Lower lobe of right lung (tissue), 2 donors: Measurements from ENCODE around the gene PDPN. TPM values are rescaled to one million over a fixed set of nuclear protein-coding genes. Genes with fewer than 3 reads are reported as not detected.
"Not testable (repeated sequence)": the region's sequence is repeated elsewhere in the genome, so short reads cannot be mapped to it uniquely, and the experiment has no call there.

Source experiments
- ATAC-seq, 2 donors: fragments of 200-7000 bp; cut with Tn5 transposase; one replicate each; pipeline ENCODE4 v1.9.1; 2020 to 2022; ENCODE audit warnings: mild to moderate bottlenecking in 2 of 2, moderate library complexity in 2 of 2
- DNase-seq: peaks from one replicate; pipeline ENCODE4 v3.0.0-alpha.2; 2020
- H3K27ac ChIP-seq: fragments of 200-600 bp; one replicate; pipeline ENCODE4 v1.8.0; 2022
- H3K27me3 ChIP-seq: fragments of 200-600 bp; one replicate; pipeline ENCODE4 v1.8.0; 2022; ENCODE audit warnings: low read depth
- H3K36me3 ChIP-seq: fragments of 200-600 bp; one replicate; pipeline ENCODE4 v1.8.0; 2022; ENCODE audit warnings: mild to moderate bottlenecking
- H3K4me1 ChIP-seq: fragments of 200-600 bp; one replicate; pipeline ENCODE4 v1.8.0; 2022
- H3K4me3 ChIP-seq: fragments of 200-600 bp; one replicate; pipeline ENCODE4 v1.8.0; 2022; ENCODE audit warnings: mild to moderate bottlenecking
- H3K9me3 ChIP-seq: fragments of 200-600 bp; one replicate; pipeline ENCODE4 v1.8.0; 2022
- intact Hi-C: fragments of 100-400 bp; cut with DNase I; formaldehyde crosslinking; loops from one replicate; pipeline ENCODE4 v1.11.0; 2022
- total RNA-seq: library from RNA; stranded (reverse); fragmentation: NEBNext Ultra II Directional; extraction: Animal tissue kit (Norgen Biotek cat#: 25700); gene quantifications from one replicate; pipeline ENCODE4 v1.2.1, GENCODE V29; 2021
- TF ChIP-seq, protein P1 (sequence below): fragments of 200-600 bp; IDR thresholded peaks from one replicate; pipeline ENCODE4 v1.8.0; 2022; ENCODE audit warnings: antibody characterized with exemption, mild to moderate bottlenecking
- donor health status: DM: no; HTN: yes; CAD: no; lungs with severe emphysema.

Gene PDPN
- total RNA-seq, 1 donor from 2014 or later, result 33.3 TPM

DNA sequence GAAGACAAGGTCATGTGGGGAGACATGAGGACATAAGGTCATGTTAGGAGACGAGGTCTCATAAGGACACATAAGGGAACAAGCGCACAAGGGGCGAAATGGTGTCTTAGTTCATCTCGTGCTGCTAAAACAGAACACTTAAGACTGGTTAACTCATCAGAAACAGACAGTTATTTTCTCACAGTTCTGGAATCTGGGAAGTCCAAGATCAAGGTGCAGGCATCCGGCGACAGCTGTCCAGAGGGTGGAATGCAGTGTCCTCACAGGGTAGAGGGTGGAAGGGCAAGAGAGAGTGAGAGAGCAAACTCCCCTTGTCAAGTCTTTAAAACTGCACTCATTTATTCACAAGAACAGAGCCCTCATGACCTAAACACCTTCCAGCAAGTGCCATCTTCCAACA lies 34.6 kb upstream of the PDPN start:
- Histone ChIP-seq H3K4me1 (no peaks in the 10 kb centered on the region), H3K27me3 (no peaks in the 10 kb centered on the region), H3K9me3 (no peaks in the 10 kb centered on the region), H3K27ac (no peak overlapping the region), H3K36me3 (no peaks in the 10 kb centered on the region), H3K4me3 (no peak overlapping the region)
- intact Hi-C loops, result no loop called here
- TF ChIP-seq, protein P1, sequence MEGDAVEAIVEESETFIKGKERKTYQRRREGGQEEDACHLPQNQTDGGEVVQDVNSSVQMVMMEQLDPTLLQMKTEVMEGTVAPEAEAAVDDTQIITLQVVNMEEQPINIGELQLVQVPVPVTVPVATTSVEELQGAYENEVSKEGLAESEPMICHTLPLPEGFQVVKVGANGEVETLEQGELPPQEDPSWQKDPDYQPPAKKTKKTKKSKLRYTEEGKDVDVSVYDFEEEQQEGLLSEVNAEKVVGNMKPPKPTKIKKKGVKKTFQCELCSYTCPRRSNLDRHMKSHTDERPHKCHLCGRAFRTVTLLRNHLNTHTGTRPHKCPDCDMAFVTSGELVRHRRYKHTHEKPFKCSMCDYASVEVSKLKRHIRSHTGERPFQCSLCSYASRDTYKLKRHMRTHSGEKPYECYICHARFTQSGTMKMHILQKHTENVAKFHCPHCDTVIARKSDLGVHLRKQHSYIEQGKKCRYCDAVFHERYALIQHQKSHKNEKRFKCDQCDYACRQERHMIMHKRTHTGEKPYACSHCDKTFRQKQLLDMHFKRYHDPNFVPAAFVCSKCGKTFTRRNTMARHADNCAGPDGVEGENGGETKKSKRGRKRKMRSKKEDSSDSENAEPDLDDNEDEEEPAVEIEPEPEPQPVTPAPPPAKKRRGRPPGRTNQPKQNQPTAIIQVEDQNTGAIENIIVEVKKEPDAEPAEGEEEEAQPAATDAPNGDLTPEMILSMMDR, result no peak
- ATAC-seq, result no peak
- no peak for DNase-seq

DNA sequence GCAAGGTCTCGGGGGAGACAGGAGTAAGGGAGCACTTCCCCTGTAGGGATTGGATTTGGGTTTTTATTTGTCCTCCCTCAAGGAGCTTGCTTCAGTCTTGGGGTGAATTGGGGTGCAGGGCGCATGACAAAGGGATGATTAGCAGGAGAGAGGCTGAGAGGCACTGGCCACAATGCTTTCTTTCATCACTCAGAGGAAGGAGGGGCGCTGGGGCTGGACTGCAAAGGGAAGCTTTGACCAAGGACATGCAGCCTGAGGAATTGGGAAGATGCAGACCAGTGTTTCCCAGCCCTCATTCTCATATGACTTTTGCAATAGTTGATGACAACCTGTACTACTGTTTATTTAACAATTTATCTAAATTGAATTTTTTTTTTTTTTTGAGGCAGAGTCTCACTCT lies 34.1 kb upstream of the PDPN start:
- H3K9me3 ChIP-seq, result no peaks in the 10 kb centered on the region
- no peaks in the 10 kb centered on the region for H3K4me1 ChIP-seq
- TF ChIP-seq, protein P1, result no peak
- H3K36me3 ChIP-seq, result no peaks in the 10 kb centered on the region
- DNase-seq, result no peak
- no peak overlapping the region for H3K4me3 ChIP-seq
- H3K27me3 ChIP-seq, result no peaks in the 10 kb centered on the region
- intact Hi-C loops, result no loop called here
- ATAC-seq, result no peak
- no peak overlapping the region for H3K27ac ChIP-seq

DNA sequence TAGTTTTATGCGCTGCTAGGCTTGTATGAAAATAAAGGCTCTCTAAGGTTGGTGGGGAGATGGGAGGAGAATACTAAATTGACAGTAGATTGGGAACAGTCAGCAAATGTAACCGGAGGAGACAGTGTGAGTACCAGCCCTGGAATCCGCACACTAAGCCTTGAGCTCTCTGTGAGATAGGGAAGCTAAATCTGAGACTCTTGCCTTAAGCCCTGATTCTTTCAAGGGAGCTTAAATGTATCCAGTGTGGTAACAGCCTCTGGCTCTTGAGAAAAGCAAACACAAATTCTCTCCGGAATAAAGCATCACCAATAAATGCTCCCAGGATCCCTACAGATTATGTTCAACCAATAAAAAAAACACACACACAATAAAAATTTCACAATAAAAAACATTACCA lies 33.0 kb upstream of the PDPN start:
- no peak for DNase-seq
- Histone ChIP-seq H3K4me3 (no peak overlapping the region), H3K27ac (no peak overlapping the region), H3K4me1 (no peaks in the 10 kb centered on the region), H3K9me3 (no peaks in the 10 kb centered on the region), H3K27me3 (no peaks in the 10 kb centered on the region), H3K36me3 (no peaks in the 10 kb centered on the region)
- intact Hi-C loops, result no loop called here
- TF ChIP-seq, protein P1, result no peak
- no peak for ATAC-seq

DNA sequence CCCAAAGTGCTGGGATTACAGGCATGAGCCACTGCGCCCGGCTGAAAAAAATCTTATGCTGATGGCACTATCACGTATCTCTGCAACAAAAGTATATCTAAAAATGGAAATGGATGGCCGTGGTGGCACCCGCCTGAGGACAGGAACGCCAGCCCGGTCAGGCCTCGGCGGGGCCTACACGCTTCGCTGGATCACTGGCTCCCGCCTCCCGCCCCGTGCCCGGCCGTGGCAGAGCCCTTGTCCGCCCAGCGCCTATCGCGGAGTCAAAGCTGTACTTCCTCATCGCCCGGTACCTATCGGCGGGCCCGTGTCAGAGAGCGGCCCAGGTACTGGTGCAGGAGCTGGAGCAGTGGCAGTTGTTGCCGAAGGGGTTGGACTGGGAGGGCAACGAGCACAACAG lies 28.8 kb upstream of the PDPN start:
- no peak overlapping the region for H3K27ac ChIP-seq
- ATAC-seq (no peak), DNase-seq (no peak)
- H3K27me3 ChIP-seq, result no peaks in the 10 kb centered on the region
- intact Hi-C loops, result no loop called here
- no peaks in the 10 kb centered on the region for H3K9me3 ChIP-seq
- TF ChIP-seq, protein P1, result no peak
- no peaks in the 10 kb centered on the region for H3K4me1 ChIP-seq
- no peak overlapping the region for H3K4me3 ChIP-seq
- no peaks in the 10 kb centered on the region for H3K36me3 ChIP-seq

DNA sequence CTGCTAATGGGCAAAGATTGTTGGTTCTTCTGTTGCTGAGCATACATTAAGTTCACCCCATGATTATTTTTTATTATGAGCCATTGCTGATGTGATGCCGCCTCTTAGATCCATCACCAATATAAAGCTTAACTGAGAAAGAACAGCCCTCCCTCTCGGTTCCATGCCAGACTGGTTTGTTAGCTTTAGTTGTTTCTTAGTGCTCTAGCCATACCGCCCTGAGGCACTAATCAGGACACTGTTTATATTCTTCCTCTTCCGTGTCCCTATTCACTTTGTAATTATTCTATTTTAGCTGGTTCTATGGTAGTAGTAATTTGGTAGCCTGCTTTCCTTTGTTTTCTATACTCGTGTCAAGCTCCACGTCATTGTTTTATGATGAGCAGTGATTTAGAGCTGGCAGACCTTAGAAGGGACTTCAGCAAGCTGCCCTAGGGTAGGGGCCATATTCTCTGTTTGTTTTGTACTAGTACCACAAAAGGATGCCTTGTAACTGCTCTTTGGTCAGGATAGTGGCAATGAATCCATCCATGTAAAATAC lies 27.3 kb upstream of the PDPN start:
- Histone ChIP-seq H3K36me3 (no peaks in the 10 kb centered on the region), H3K27ac (no peak overlapping the region), H3K9me3 (no peaks in the 10 kb centered on the region), H3K4me1 (no peaks in the 10 kb centered on the region), H3K4me3 (no peak overlapping the region), H3K27me3 (no peaks in the 10 kb centered on the region)
- intact Hi-C loops, result no loop called here
- ATAC-seq (no peak), DNase-seq (no peak)
- TF ChIP-seq, protein P1, result no peak

DNA sequence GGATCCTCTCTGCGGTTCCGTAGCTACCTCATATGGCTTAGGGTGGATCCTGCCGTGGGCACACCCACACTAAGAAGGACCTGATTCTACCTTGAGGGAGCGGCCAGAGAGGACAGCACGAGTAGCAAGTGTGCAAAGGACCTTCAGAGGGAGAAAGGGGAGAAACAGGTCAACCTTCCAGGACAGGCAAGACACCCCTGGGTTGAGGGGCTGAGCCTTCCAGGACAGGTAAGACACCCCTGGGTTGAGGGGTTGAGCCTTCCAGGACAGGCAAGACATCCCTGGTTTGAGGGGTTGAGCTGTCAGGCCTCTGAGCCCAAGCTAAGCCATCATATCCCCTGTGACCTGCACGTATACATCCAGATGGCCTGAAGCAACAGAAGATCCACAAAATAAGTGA lies 23.1 kb upstream of the PDPN start:
- TF ChIP-seq, protein P1, result no peak
- no peaks in the 10 kb centered on the region for H3K4me1 ChIP-seq
- intact Hi-C loops, result no loop called here
- H3K27ac ChIP-seq, result no peak overlapping the region
- no peaks in the 10 kb centered on the region for H3K9me3 ChIP-seq
- no peaks in the 10 kb centered on the region for H3K36me3 ChIP-seq
- no peak for DNase-seq
- no peak overlapping the region for H3K4me3 ChIP-seq
- no peaks in the 10 kb centered on the region for H3K27me3 ChIP-seq
- no peak for ATAC-seq

DNA sequence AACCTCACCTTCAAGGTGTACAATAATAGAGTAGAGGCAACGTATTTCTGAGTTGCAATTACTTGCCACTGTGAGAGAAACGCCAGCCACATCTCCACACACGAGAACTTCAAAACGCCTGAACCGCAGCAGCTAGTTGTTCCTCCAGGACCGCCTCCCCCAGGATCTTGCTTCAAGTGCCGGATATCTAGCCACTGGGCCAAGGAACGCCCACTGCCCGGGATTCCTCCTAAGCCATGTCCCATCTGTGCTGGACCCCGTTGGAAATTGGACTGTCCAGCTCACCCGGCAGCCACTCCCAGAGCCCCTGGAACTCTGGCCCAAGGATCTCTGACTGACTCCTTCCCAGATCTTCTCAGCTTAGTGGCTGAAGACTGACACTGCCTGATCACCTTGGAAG lies 20.7 kb upstream of the PDPN start:
- intact Hi-C loops, H3K4me3 ChIP-seq, H3K4me1 ChIP-seq, H3K36me3 ChIP-seq, H3K27me3 ChIP-seq, DNase-seq, ATAC-seq, H3K27ac ChIP-seq, H3K9me3 ChIP-seq: not testable (repeated sequence)
